GM18505 (cell line): ENCODE results near the gene TTC28.
"Not testable (repeated sequence)": the region's sequence is repeated elsewhere in the genome, so short reads cannot be mapped to it uniquely, and the experiment has no call there.

Experiments
- ATAC-seq: cut with Tn5 transposase; IDR thresholded peaks from one replicate; pipeline ENCODE4 v1.9.1; 2021; ENCODE audit not compliant: unreplicated experiment
- POLR2A ChIP-seq: IDR thresholded peaks from 4 replicates; pipeline ENCODE4 v1.6.1; 2011; ENCODE audit warnings: borderline replicate concordance; ENCODE audit not compliant: insufficient read depth, insufficient read length; ENCODE audit errors: extremely low read depth

The TTC28 gene

DNA sequence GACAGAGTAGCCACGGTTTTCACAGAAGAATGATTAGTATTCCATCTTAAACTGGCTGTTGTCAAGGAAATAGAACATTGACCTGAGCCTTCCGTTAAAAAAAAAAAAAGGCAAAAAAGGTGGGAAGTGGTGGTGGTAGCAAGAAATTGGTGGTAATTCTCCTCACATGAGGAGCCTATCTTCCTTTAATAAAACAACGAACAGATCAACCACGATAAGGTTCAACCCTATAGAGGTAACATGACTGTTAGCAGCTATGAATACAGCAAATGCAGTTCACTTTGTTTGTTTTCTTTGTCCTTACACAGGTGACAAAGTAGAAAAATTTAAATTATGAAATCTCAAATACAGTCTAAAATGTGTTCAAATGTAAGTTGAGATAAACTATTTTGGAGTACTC is 181.6 kb downstream of the TTC28 start:
- ATAC-seq: no peak
- no peak for TF ChIP-seq POLR2A

DNA sequence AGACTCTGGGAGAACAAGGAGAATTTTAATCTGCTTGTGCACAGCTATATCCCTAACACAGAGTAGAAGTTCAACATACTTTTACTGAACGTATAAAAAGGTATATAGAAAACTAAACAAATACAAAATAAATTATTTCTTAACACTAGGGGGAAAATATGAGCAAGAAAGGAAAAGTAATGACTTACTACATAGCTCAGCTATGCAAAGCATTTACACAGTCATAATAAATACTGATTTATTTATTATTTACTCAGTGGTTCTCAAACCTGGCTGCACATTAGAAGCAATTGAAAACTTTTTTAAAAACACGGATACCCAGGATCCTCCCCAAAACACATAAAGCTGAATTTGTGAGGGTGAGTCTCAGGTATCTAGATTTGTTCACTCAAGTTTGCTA is 182.5 kb downstream of the TTC28 start:
- no peak for ATAC-seq
- TF ChIP-seq POLR2A: no peak

DNA sequence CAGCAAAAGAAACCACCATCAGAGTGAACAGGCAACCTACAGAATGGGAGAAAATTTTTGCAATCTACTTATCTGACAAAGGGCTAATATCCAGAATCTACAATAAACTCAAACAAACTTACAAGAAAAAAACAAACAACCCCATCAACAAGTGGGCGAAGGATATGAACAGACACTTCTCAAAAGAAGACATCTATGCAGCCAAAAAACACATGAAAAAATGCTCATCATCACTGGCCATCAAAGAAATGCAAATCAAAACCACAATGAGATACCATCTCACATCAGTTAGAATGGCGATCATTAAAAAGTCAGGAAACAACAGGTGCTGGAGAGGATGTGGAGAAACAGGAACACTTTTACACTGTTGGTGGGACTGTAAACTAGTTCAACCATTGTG is 188.4 kb downstream of the TTC28 start:
- ATAC-seq: not testable (repeated sequence)

DNA sequence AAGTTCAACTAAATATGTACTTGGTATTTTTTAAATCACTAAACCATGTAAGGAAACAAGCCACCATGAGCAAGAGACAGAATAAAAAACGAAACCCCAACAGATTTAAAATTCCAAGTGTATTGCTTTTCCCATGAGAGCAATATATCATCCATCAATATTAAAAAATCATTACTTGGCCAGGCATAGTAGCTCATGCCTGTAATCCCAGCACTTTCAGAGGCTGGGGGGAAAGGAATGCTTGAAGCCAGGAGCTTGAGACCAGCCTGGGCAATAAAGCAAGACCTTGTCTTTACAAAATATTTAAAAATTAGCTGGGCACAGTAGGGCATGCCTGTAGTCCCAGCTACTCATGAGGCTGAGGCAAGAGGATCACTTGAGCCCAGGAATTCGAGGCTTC is 190.8 kb downstream of the TTC28 start:
- TF ChIP-seq POLR2A: no peak

DNA sequence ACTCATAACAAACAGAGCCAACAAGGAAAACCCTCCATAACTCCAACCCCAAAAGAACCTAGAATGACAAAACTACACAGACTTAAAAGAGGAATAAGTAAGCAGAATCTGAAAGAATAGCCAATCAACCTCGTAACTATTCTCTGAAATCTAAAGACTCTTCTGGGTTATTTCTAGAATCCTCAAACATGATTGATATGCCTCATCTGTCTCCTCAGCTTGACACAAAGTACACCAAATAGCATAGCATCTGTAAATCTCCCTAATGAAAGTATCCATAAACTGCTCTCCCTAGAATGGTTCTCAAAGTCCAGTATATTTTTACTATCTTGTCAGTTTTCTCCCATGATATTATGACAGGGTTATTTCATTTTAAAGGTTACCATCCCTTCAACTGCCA is 195.0 kb downstream of the TTC28 start:
- ATAC-seq: no peak
- TF ChIP-seq POLR2A: no peak

More for the DNA sequence above, 190.8 kb downstream of the TTC28 start:
- no peak for ATAC-seq

DNA sequence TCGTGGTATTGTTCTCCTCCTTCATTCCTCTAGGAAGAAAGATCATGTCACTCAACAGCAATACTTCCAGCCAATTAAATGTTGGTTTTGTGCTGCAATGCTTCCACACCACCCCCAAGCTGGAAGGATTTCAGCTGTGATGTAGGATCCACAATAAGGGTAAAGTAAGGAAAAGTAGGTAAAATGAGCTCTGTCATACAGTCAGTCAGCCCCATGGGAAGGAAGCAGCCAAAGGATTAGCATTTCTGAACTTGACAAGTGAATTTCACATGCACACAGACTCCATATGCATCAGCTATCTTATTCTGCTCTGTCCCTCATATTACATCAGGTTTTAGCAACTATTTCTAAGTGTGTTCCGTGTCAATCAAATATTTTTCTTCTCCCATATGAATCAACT is 197.9 kb downstream of the TTC28 start:
- TF ChIP-seq POLR2A: no peak
- ATAC-seq: no peak

DNA sequence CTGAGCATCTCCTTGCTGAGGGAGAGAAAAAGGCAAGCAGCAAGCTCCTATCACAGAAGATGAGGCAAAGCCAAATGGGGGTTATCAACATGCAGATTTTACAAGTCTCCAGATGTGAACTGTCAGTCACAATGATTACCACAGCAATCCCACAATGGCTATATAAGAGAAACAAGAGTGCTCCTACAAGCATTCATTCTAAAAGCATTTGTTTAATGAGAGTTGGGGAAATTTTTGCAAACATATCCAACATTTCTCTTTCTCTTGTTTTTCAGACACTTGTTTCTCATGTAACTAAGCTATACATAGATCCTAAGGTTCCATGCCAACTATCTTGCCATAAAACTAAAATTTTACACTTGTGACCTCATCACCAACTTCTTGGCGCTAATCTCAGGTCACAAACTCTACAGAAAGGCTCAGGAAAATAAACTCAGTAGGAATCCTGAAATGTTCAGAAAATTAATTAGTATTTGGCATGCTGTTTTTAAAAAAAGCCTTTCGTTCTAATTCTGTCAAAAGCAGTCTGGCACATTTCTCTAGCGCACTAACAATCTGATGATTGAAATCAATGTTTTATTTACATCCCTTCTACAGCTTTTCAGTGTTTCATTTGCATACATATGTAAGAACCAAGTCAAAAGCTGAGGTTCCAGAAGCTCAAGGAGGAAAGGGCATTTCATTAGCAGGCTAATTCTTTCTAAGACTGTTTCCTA is 199.5 kb downstream of the TTC28 start:
- no peak for ATAC-seq

DNA sequence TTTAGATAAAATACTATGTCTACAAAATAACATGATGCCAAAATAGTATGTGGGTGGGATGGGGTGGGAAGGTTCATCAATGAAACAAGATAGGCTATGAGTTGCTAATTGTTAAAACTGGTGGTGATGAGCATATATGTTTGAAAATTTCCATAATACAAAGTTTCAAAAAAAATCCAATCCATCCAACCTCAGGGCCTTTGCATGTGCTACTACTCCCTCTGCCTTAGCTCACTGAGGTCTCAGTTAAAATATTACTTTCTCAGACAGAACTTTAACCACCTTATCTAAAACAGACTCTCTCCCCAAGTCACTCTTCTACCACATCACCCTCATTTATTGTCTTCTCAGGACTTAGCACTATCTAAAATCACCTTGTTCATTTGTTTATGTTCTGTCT is 201.1 kb downstream of the TTC28 start:
- ATAC-seq: no peak
- no peak for TF ChIP-seq POLR2A

More for the DNA sequence above, 199.5 kb downstream of the TTC28 start:
- no peak for TF ChIP-seq POLR2A

DNA sequence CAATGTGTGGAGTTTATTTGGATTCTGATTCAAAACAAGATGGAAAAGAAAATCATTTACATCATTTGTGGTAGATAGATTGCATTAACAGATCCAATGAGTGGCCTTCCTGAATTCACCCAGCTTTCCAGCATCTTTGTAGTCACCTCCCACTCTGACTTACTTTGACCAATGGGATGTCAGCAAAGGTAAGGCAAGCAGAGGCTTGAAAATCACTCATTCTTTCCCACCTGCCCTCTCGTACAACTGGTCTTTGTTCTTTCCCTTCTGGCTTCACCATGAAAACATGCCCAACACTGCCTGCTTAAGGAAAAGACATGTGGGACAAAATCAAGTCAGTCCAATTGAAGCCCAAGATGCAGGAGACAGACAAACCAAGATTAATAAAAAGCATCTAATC is 202.1 kb downstream of the TTC28 start:
- TF ChIP-seq POLR2A: no peak

DNA sequence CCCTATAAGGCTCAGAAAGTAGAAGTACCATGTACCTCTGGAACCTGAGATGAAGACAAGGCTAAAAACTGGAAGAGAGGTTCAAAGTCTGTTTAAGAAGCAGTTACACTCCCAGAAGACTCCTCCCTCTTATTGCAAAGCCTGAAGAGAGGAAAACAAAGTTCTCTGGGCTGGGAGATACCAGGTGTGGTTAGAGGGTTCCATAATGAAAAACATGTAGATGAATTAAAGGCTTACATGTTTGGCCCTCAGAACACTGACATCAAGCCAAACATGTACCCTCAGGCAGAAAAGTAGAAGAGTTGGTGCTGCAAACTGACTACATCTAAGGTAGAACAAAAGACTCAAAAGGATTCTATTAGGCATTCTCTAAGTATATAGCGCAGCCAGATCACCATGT is 205.3 kb downstream of the TTC28 start:
- no peak for TF ChIP-seq POLR2A
- ATAC-seq: no peak

More for the DNA sequence above, 202.1 kb downstream of the TTC28 start:
- no peak for ATAC-seq

DNA sequence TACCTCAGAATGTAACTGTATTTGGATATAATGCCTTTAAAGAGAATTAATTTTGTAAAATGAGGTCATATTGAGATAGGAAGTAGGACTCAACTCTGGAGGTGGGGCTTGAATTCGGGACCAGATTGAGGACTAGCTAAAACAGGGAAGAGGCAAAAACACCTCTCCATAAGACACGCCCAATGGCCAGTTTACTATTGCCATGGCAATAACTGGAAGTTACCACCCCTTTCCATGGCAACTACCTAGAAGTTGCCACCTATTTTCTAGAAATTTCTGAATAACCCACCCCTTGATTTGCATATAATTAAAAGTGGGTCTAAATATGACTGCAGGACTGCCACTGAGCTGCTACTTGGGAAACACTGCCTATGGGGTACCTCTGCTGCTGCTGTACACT is 206.4 kb downstream of the TTC28 start:
- no peak for ATAC-seq

DNA sequence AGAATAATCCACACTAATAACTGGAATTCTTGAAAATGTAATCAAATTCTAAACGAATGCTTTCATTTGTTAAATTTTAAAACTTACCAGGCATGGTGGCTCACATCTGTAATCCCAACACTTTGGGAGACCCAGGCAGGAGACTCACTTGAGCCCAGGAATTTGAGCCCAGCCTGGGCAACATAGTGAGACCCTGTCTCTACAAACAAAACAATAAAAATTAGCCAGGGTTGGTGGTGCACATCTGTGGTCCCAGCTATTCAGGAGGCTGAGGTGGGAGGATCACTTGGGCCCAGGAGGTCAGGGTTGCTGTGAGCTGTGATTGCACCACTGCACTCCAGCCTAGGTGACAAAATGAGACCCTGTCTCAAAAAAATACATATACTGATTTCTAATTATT is 212.6 kb downstream of the TTC28 start:
- not testable (repeated sequence) for ATAC-seq

More for the DNA sequence above, 206.4 kb downstream of the TTC28 start:
- no peak for TF ChIP-seq POLR2A

DNA sequence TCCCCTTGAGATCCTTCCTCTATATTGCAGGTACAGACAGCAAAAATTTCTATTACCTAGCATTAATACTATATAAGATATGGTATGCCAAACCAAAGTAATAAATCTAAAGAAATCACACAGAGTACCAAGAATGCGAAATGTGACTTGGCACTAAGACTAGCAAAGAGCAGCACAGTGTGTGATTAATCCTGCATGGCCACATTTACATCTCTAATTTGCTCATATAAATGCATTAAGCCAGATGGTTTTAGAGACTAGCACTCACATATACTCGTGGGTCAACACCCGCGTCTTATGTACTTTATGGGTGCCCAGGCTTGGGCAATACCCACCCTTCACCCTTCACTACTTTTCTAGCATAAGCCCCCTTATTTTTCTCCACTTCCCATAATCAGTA is 213.2 kb downstream of the TTC28 start:
- ATAC-seq: no peak
- no peak for TF ChIP-seq POLR2A

DNA sequence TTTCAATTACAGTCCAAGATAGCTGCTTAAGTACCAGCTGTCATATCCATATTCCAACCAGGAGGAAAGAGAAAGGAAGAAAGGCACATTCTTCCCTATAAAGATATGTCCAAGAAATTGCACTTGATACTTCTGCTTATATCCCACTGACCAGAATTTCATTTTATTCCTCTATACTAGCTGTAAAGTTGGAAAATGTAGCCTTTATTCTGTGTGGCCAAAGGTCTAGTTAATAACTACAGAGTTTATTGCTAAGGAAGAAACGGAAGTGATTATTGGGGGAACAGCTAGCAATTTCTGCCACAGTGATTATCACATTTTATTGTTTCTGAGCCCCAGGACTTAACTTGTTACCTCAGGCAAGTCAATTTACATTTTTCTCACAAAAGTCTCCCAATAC is 213.8 kb downstream of the TTC28 start:
- no peak for TF ChIP-seq POLR2A
- no peak for ATAC-seq

DNA sequence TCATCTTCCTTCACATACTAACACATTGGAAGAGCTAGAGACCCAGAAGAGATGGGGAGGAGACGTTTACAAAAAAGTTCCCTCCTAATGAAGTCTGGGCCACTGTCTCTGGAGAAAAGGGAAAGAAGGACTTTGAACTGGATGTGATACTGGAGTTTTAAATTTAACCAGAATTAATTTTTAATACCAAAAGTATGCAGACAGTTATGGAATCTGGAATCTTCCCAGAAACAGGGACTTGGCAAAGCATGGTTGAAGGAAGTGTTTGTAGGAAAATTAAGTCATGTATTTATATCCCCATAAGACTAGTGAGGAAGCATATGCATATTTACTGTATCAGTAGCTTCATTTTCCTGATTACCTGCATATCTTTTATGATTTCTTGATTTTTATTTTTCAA is 215.5 kb downstream of the TTC28 start:
- TF ChIP-seq POLR2A: no peak
- no peak for ATAC-seq

DNA sequence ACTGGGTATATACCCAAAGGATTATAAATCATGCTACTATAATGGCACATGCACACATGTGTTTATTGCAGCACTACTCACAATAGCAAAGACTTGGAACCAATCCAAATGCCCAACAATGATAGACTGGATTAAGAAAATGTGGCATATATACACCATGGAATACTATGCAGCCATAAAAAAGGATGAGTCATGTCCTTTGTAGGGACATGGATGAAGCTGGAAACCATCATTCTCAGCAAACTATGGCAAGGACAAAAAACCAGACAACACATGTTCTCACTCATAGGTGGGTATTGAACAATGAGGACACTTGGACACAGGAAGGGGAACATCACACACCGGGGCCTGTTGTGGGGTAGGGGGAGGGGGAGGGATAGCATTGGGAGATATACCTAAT is 216.2 kb downstream of the TTC28 start:
- not testable (repeated sequence) for ATAC-seq
